HEK293 (cell line): Measurements from ENCODE around the gene PCDH15.

Source experiments
- CTCF ChIP-seq: fragments of 450-650 bp; formaldehyde crosslinking; IDR thresholded peaks from 2 replicates; pipeline ENCODE4 v1.5.1; 2016; ENCODE audit warnings: missing biosample characterization, missing genetic modification characterization
- SETDB1 ChIP-seq: IDR thresholded peaks from one replicate; pipeline ENCODE4 v1.6.1; 2017; ENCODE audit warnings: mild to moderate bottlenecking, low read length, moderate library complexity, mixed read lengths; ENCODE audit not compliant: insufficient read length
- ZNF146 ChIP-seq: fragments of 450-650 bp; formaldehyde crosslinking; IDR thresholded peaks from 2 replicates; pipeline ENCODE4 v1.5.1; 2016; ENCODE audit warnings: missing biosample characterization, missing genetic modification characterization
- ZNF24 ChIP-seq: fragments of 450-650 bp; formaldehyde crosslinking; IDR thresholded peaks from 2 replicates; pipeline ENCODE4 v1.5.1; 2016; ENCODE audit warnings: missing biosample characterization, missing genetic modification characterization
- TF ChIP-seq, protein P1 (sequence below): fragments of 450-650 bp; formaldehyde crosslinking; IDR thresholded peaks from 2 replicates; pipeline ENCODE4 v1.5.1; 2016; ENCODE audit warnings: missing biosample characterization, missing genetic modification characterization
- TF ChIP-seq, protein P2 (sequence below): sonication (generic); formaldehyde crosslinking; IDR thresholded peaks from 2 replicates; pipeline ENCODE4 v1.8.1; 2022; ENCODE audit warnings: mild to moderate bottlenecking, moderate library complexity, missing genetic modification reagents

- TF ChIP-seq ZNF146 (tag by site-specific recombination) (no peak), SETDB1 (no peak), CTCF (tag by site-specific recombination) (no peak), ZNF24 (tag by site-specific recombination) (no peak)
- TF ChIP-seq, protein P1, sequence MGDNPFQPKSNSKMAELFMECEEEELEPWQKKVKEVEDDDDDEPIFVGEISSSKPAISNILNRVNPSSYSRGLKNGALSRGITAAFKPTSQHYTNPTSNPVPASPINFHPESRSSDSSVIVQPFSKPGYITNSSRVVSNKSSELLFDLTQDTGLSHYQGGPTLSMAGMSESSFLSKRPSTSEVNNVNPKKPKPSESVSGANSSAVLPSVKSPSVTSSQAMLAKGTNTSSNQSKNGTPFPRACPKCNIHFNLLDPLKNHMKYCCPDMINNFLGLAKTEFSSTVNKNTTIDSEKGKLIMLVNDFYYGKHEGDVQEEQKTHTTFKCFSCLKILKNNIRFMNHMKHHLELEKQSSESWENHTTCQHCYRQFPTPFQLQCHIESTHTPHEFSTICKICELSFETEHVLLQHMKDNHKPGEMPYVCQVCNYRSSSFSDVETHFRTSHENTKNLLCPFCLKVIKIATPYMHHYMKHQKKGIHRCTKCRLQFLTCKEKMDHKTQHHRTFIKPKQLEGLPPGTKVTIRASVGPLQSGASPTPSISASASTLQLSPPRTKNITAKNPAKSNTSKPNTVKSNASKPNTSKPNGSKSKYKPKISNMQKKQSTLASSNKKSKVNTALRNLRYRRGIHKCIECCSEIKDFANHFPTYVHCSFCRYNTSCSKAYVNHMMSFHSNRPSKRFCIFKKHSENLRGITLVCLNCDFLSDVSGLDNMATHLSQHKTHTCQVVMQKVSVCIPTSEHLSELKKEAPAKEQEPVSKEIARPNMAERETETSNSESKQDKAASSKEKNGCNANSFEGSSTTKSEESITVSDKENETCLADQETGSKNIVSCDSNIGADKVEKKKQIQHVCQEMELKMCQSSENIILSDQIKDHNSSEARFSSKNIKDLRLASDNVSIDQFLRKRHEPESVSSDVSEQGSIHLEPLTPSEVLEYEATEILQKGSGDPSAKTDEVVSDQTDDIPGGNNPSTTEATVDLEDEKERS (tag by site-specific recombination): no peak
- TF ChIP-seq, protein P2, sequence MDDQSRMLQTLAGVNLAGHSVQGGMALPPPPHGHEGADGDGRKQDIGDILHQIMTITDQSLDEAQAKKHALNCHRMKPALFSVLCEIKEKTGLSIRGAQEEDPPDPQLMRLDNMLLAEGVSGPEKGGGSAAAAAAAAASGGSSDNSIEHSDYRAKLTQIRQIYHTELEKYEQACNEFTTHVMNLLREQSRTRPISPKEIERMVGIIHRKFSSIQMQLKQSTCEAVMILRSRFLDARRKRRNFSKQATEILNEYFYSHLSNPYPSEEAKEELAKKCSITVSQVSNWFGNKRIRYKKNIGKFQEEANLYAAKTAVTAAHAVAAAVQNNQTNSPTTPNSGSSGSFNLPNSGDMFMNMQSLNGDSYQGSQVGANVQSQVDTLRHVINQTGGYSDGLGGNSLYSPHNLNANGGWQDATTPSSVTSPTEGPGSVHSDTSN: no peak
Observed at GRCh38 chr10:53909791-53910190, 891.2 kb downstream of the PCDH15 start.
